ENCODE measurements around the gene SERPINA12. TPM values are rescaled to one million over a fixed set of nuclear protein-coding genes. Genes with fewer than 3 reads are reported as not detected.

SERPINA12 gene
- polyA plus RNA-seq, 1 donor (not counting 4 experiments of a cell fraction or from before 2014, with no cell fraction given), result 0.26 TPM

GRCh38 chr14:94542111-94542810 lies 33.0 kb upstream of the SERPINA12 start:
- Histone ChIP-seq H3K9ac (ENCODE audit: control insufficient read depth, extremely low read depth, insufficient read depth, low read length) (peak overlapping the region; percentile 41), H3K4me3 (ENCODE audit: control insufficient read depth in 2 of 3, extremely low read depth in 1 of 3, insufficient read depth in 2 of 3, low read depth in 1 of 3, low read length in 3 of 3) (no peak overlapping the region), H3K4me2 (ENCODE audit: control insufficient read depth, extremely low read depth, insufficient read depth, low read depth, low read length) (peak overlapping the region; percentile 65), H3K9me3 (ENCODE audit: control insufficient read depth, low read depth, low read length) (no peaks in the 10 kb centered on the region), H3K27me3 (ENCODE audit: control insufficient read depth, extremely low read depth, insufficient read depth, low read length) (no peaks in the 10 kb centered on the region), H3K4me1 (ENCODE audit: control insufficient read depth, extremely low read depth, insufficient read depth, low read length) (peaks cover 22% of the 10 kb centered on the region), H4K20me1 (ENCODE audit: control insufficient read depth, extremely low read depth, insufficient read depth, low read length) (no peaks in the 10 kb centered on the region), H3K79me2 (ENCODE audit: control insufficient read depth, insufficient read depth, low read length) (no peaks in the 10 kb centered on the region), H3K36me3 (ENCODE audit: control insufficient read depth in 2 of 2, extremely low read depth in 1 of 2, insufficient read depth in 2 of 2, low read length in 2 of 2) (no peaks in the 10 kb centered on the region), H3K27ac (ENCODE audit: control insufficient read depth, insufficient read depth, low read length) (peak overlapping the region; percentile 65), H2AFZ (ENCODE audit: control insufficient read depth, low read length) (peak overlapping the region; percentile 71), H3K9me1 (ENCODE audit: control insufficient read depth, extremely low read depth, insufficient read depth, low read length) (no peaks in the 10 kb centered on the region)
- TF ChIP-seq EZH2 (IDR thresholded peaks at IDR 0.05; ENCODE audit: low read length) (no peak), CTCF (optimal IDR thresholded peaks at IDR 0.05 in 1 of 3, IDR thresholded peaks at IDR 0.05 in 1 of 3, conservative IDR thresholded peaks at IDR 0.05 in 1 of 3; ENCODE audit: extremely low read depth in 1 of 3, insufficient read depth in 2 of 3, low read length in 3 of 3) (no peak)
- DNase-seq (ENCODE audit: low read depth, low spot score) (peak; percentile 69), FAIRE-seq (peak; percentile 81)
- dilution Hi-C loops (cut with MboI; ENCODE audit: extremely low pct_ligation_motif_present, low sequenced_read_pairs), result no loop called here

- Histone ChIP-seq H4K20me1 (ENCODE audit: control insufficient read depth, extremely low read depth, insufficient read depth, low read length) (no peaks in the 10 kb centered on the region), H3K9me1 (ENCODE audit: control insufficient read depth, extremely low read depth, insufficient read depth, low read length) (no peaks in the 10 kb centered on the region), H2AFZ (ENCODE audit: control insufficient read depth, low read length) (no peak overlapping the region), H3K27me3 (ENCODE audit: control insufficient read depth, extremely low read depth, insufficient read depth, low read length) (no peaks in the 10 kb centered on the region), H3K4me1 (ENCODE audit: control insufficient read depth, extremely low read depth, insufficient read depth, low read length) (peaks cover 22% of the 10 kb centered on the region), H3K4me3 (ENCODE audit: control insufficient read depth in 2 of 3, extremely low read depth in 1 of 3, insufficient read depth in 2 of 3, low read depth in 1 of 3, low read length in 3 of 3) (no peak overlapping the region), H3K4me2 (ENCODE audit: control insufficient read depth, extremely low read depth, insufficient read depth, low read depth, low read length) (no peak overlapping the region), H3K79me2 (ENCODE audit: control insufficient read depth, insufficient read depth, low read length) (no peaks in the 10 kb centered on the region), H3K9me3 (ENCODE audit: control insufficient read depth, low read depth, low read length) (no peaks in the 10 kb centered on the region), H3K9ac (ENCODE audit: control insufficient read depth, extremely low read depth, insufficient read depth, low read length) (no peak overlapping the region), H3K27ac (ENCODE audit: control insufficient read depth, insufficient read depth, low read length) (no peak overlapping the region), H3K36me3 (ENCODE audit: control insufficient read depth in 2 of 2, extremely low read depth in 1 of 2, insufficient read depth in 2 of 2, low read length in 2 of 2) (no peaks in the 10 kb centered on the region)
- TF ChIP-seq CTCF (optimal IDR thresholded peaks at IDR 0.05 in 1 of 3, IDR thresholded peaks at IDR 0.05 in 1 of 3, conservative IDR thresholded peaks at IDR 0.05 in 1 of 3; ENCODE audit: extremely low read depth in 1 of 3, insufficient read depth in 2 of 3, low read length in 3 of 3) (no peak), EZH2 (IDR thresholded peaks at IDR 0.05; ENCODE audit: low read length) (no peak)
- DNase-seq (ENCODE audit: low read depth, low spot score) (no peak), FAIRE-seq (no peak)
- dilution Hi-C loops (cut with MboI; ENCODE audit: extremely low pct_ligation_motif_present, low sequenced_read_pairs), result no loop called here
Observed at GRCh38 chr14:94541234-94541975, 32.1 kb upstream of the SERPINA12 start.

All from keratinocyte (primary cell).